ENCODE results near the gene ACTL7A.

- TF ChIP-seq, protein P1, sequence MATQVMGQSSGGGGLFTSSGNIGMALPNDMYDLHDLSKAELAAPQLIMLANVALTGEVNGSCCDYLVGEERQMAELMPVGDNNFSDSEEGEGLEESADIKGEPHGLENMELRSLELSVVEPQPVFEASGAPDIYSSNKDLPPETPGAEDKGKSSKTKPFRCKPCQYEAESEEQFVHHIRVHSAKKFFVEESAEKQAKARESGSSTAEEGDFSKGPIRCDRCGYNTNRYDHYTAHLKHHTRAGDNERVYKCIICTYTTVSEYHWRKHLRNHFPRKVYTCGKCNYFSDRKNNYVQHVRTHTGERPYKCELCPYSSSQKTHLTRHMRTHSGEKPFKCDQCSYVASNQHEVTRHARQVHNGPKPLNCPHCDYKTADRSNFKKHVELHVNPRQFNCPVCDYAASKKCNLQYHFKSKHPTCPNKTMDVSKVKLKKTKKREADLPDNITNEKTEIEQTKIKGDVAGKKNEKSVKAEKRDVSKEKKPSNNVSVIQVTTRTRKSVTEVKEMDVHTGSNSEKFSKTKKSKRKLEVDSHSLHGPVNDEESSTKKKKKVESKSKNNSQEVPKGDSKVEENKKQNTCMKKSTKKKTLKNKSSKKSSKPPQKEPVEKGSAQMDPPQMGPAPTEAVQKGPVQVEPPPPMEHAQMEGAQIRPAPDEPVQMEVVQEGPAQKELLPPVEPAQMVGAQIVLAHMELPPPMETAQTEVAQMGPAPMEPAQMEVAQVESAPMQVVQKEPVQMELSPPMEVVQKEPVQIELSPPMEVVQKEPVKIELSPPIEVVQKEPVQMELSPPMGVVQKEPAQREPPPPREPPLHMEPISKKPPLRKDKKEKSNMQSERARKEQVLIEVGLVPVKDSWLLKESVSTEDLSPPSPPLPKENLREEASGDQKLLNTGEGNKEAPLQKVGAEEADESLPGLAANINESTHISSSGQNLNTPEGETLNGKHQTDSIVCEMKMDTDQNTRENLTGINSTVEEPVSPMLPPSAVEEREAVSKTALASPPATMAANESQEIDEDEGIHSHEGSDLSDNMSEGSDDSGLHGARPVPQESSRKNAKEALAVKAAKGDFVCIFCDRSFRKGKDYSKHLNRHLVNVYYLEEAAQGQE (IDR thresholded peaks at IDR 0.05): no peak
- TF ChIP-seq CTCF (IDR thresholded peaks at IDR 0.05): no peak
- no peak for TF ChIP-seq ESRRA (IDR thresholded peaks at IDR 0.05; ENCODE audit: borderline replicate concordance, low read length)
- no peak for TF ChIP-seq KDM1A (IDR thresholded peaks at IDR 0.05; ENCODE audit: low read depth)
These were observed 31.8 kb upstream of the ACTL7A start for GRCh38 chr9:108830272-108830671.

Measured in A549 (cell line).